Urothelium cell line (cell line): ENCODE measurements around the gene ACTG2.
"Not testable (repeated sequence)": the region's sequence is repeated elsewhere in the genome, so short reads cannot be mapped to it uniquely, and the experiment has no call there.

Source experiments
- DNase-seq: peaks from one replicate; pipeline ENCODE4 v3.0.0; 2011; ENCODE audit warnings: low spot score, mixed read lengths
- FAIRE-seq: peaks from 2 replicates; lab custom pipeline; 2011; peaks lifted over from hg19 to GRCh38; lab: Jason Lieb, UNC

ACTG2 gene

GRCh38 chr2:73931531-73932500 lies 39.0 kb downstream of the ACTG2 start:
- FAIRE-seq: no peak
- no peak for DNase-seq

GRCh38 chr2:73933194-73933593 lies 40.4 kb downstream of the ACTG2 start:
- no peak for FAIRE-seq
- DNase-seq: no peak

GRCh38 chr2:73935641-73936040 lies 42.8 kb downstream of the ACTG2 start:
- DNase-seq (no peak), FAIRE-seq (no peak)

GRCh38 chr2:73937103-73937885 lies 44.5 kb downstream of the ACTG2 start:
- DNase-seq (no peak), FAIRE-seq (no peak)

- FAIRE-seq: no peak
- DNase-seq: no peak
Measured at GRCh38 chr2:73937899-73938298, 45.1 kb downstream of the ACTG2 start.

- FAIRE-seq (no peak), DNase-seq (peak; percentile 21)
Measured at GRCh38 chr2:73938718-73939352, 46.0 kb downstream of the ACTG2 start.

- FAIRE-seq (no peak), DNase-seq (peak; percentile 21)
Measured at GRCh38 chr2:73939419-73939818, 46.6 kb downstream of the ACTG2 start.

- not testable (repeated sequence) for FAIRE-seq, DNase-seq
Measured at GRCh38 chr2:73940066-73940465, 47.3 kb downstream of the ACTG2 start.

GRCh38 chr2:73942664-73943063 lies 49.9 kb downstream of the ACTG2 start:
- FAIRE-seq (no peak), DNase-seq (no peak)

- no peak for FAIRE-seq
- DNase-seq: no peak
Measured at GRCh38 chr2:73944714-73945113, 51.9 kb downstream of the ACTG2 start.

- DNase-seq: no peak
- FAIRE-seq: no peak
Measured at GRCh38 chr2:73946215-73946614, 53.4 kb downstream of the ACTG2 start.

GRCh38 chr2:73946666-73947065 lies 53.9 kb downstream of the ACTG2 start:
- DNase-seq: no peak
- FAIRE-seq: no peak

GRCh38 chr2:73947412-73948018 lies 54.7 kb downstream of the ACTG2 start:
- FAIRE-seq: no peak
- no peak for DNase-seq

GRCh38 chr2:73949802-73950201 lies 57.0 kb downstream of the ACTG2 start:
- FAIRE-seq: no peak
- DNase-seq: no peak

- DNase-seq (no peak), FAIRE-seq (no peak)
Measured at GRCh38 chr2:73952499-73953446, 60.0 kb downstream of the ACTG2 start.

GRCh38 chr2:73956218-73956865 lies 63.5 kb downstream of the ACTG2 start:
- no peak for DNase-seq
- no peak for FAIRE-seq

GRCh38 chr2:73961274-73961673 lies 68.5 kb downstream of the ACTG2 start:
- no peak for FAIRE-seq
- no peak for DNase-seq

- DNase-seq: no peak
- FAIRE-seq: no peak
Measured at GRCh38 chr2:73961823-73962615, 69.2 kb downstream of the ACTG2 start.
